Glutamatergic neuron (in vitro differentiated cells): ENCODE measurements around the gene ZFPM1. TPM values are rescaled to one million over a fixed set of nuclear protein-coding genes. Genes with fewer than 3 reads are reported as not detected.

Experiments used
- DNase-seq: peaks from one replicate; pipeline ENCODE4 v3.0.0; 2022
- H3K27ac Mint-ChIP-seq: one replicate; pipeline ENCODE4 v1.8.0; 2020; ENCODE audit warnings: mild to moderate bottlenecking, mixed read lengths, inconsistent platforms; ENCODE audit not compliant: unreplicated experiment
- H3K27me3 Mint-ChIP-seq: one replicate; pipeline ENCODE4 v1.8.0; 2020; ENCODE audit warnings: mild to moderate bottlenecking, moderate library complexity, mixed read lengths, inconsistent platforms; ENCODE audit not compliant: unreplicated experiment
- H3K36me3 Mint-ChIP-seq: one replicate; pipeline ENCODE4 v1.8.0; 2020; ENCODE audit warnings: mild to moderate bottlenecking, mixed read lengths, inconsistent platforms; ENCODE audit not compliant: unreplicated experiment
- H3K4me1 Mint-ChIP-seq: one replicate; pipeline ENCODE4 v1.8.0; 2020; ENCODE audit warnings: mild to moderate bottlenecking, low read depth, mixed read lengths, inconsistent platforms; ENCODE audit not compliant: unreplicated experiment
- H3K4me3 Mint-ChIP-seq: one replicate; pipeline ENCODE4 v1.8.0; 2020; ENCODE audit warnings: mild to moderate bottlenecking, mixed read lengths, inconsistent platforms; ENCODE audit not compliant: unreplicated experiment
- H3K9me3 Mint-ChIP-seq: one replicate; pipeline ENCODE4 v1.8.0; 2020; ENCODE audit warnings: mild to moderate bottlenecking, moderate library complexity, mixed read lengths, inconsistent platforms; ENCODE audit not compliant: unreplicated experiment
- CTCF ChIP-seq: fragments of 200-600 bp; sonication (generic); IDR thresholded peaks from one replicate; pipeline ENCODE4 v1.5.0; 2021; ENCODE audit not compliant: partially characterized antibody, unreplicated experiment
- total RNA-seq: library from RNA; stranded (reverse); fragmentation: NEBNext Ultra II Directional; extraction: Animal tissue kit (Norgen Biotek cat#: 25700); gene quantifications from one replicate; pipeline ENCODE4 v1.2.1, GENCODE V29; 2021; ENCODE audit not compliant: unreplicated experiment

Gene ZFPM1
- total RNA-seq, 1 donor from 2014 or later, result 11.1 TPM

GRCh38 chr16:88440686-88441405, 12.2 kb upstream of the ZFPM1 start:
- no peak overlapping the region for H3K27ac Mint-ChIP-seq
- H3K4me3 Mint-ChIP-seq, result no peak overlapping the region
- no peak for DNase-seq
- no peaks in the 10 kb centered on the region for H3K4me1 Mint-ChIP-seq
- peaks cover 2% of the 10 kb centered on the region for H3K27me3 Mint-ChIP-seq
- H3K36me3 Mint-ChIP-seq, result no peaks in the 10 kb centered on the region
- no peak for TF ChIP-seq CTCF
- H3K9me3 Mint-ChIP-seq, result peaks cover 4% of the 10 kb centered on the region

DNA sequence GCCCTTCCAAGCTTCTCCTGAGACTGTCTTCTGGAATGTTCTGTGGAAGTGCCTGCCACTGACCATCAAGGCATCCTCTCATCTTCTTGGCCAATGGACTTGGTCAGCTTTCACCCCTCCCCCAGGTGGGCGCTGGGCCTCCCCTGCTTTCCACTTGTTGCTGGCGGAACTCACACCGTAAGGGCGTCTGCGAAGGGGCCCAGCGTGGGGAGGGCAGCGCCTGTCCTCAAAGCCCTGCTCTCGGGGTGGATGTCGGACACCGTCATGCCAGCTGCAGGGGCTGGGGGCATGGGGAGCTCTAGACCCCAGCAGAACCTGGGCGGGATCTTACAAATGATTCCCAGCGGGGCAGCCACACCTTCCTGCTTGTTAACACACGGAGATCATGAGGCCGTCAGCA, 11.6 kb upstream of the ZFPM1 start:
- Mint-ChIP-seq H3K27me3 (peaks cover 2% of the 10 kb centered on the region), H3K36me3 (no peaks in the 10 kb centered on the region), H3K27ac (no peak overlapping the region), H3K4me1 (no peaks in the 10 kb centered on the region), H3K4me3 (no peak overlapping the region), H3K9me3 (peaks cover 4% of the 10 kb centered on the region)
- no peak for DNase-seq
- TF ChIP-seq CTCF, result no peak

GRCh38 chr16:88442383-88442726, 10.7 kb upstream of the ZFPM1 start:
- no peak for TF ChIP-seq CTCF
- Mint-ChIP-seq H3K4me1 (no peaks in the 10 kb centered on the region), H3K9me3 (peaks cover 4% of the 10 kb centered on the region), H3K27ac (no peak overlapping the region), H3K27me3 (peaks cover 2% of the 10 kb centered on the region), H3K36me3 (no peaks in the 10 kb centered on the region), H3K4me3 (no peak overlapping the region)
- DNase-seq, result no peak

DNA sequence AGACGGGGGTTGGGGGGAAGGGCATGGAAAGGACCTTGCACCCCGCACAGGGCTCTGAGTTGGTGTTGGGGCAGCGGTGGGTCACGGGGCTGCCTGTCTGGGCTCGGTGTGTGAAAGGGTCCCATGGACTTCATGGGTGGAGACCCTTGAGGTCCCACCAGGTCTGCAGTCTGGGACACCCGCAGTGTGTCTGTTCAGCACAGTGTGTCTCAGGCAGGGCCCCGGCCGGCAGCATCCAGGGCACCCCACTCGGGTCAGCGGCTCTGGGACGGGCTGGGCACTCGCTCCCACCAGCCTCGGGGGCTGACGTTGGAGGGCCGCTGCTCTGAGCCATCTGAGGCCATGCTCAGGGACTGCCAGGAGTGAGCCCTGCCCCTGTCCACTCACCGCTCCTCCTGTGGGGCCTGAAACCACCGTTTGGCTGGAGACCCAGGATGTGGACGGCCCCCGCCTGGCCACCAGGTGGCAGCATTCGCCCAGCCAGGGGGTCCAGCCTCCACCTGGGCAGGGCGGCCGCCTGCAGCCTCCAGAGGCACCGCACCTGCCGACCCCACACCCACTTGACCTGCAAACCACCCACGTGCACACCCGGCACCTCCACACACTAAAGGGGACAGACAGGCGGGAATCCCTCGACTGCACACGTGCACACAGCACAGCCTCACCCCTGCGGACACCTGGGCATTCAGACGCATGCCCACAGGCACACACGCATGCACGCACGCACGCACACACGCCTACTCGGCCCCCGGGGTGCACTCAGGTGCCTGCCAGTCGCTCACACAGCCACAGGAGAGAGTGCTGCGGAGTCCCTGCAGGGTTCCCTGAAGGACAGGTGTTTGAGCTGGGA, 10.1 kb upstream of the ZFPM1 start:
- Mint-ChIP-seq H3K27me3 (peaks cover 2% of the 10 kb centered on the region), H3K36me3 (no peaks in the 10 kb centered on the region), H3K27ac (no peak overlapping the region), H3K4me1 (no peaks in the 10 kb centered on the region), H3K9me3 (peaks cover 4% of the 10 kb centered on the region), H3K4me3 (no peak overlapping the region)
- TF ChIP-seq CTCF, result peak; percentile 90
- DNase-seq, result peak; percentile 91
